ENCODE results near the gene ADPRHL1.
A peak's percentile ranks its signal among the peaks of the same experiment; 100 is the strongest.

Gene ADPRHL1

GRCh38 chr13:113452942-113453901 lies at the start of gene ADPRHL1:
TSS of gene ADPRHL1 (minus strand) at chr13:113453488. CDS start at chr13:113453437, 51 bp downstream.
- Mint-ChIP-seq H3K27me3 (no peaks in the 10 kb centered on the region), H3K9me3 (no peaks in the 10 kb centered on the region), H3K4me1 (ENCODE audit: low read depth) (no peaks in the 10 kb centered on the region), H3K27ac (no peak within 1 kb of the TSS), H3K36me3 (ENCODE audit: low read depth) (peaks cover 20% of the 10 kb centered on the region), H3K4me3 (no peak within 1 kb of the TSS)

- H3K27ac Mint-ChIP-seq = no peak overlapping the region
- H3K27me3 Mint-ChIP-seq = no peaks in the 10 kb centered on the region
- no peaks in the 10 kb centered on the region for H3K9me3 Mint-ChIP-seq
- peaks cover 52% of the 10 kb centered on the region for H3K36me3 Mint-ChIP-seq (ENCODE audit: low read depth)
- H3K4me1 Mint-ChIP-seq (ENCODE audit: low read depth) = no peaks in the 10 kb centered on the region
- H3K4me3 Mint-ChIP-seq = no peak overlapping the region
Measured at GRCh38 chr13:113502686-113503085, 49.4 kb upstream of the ADPRHL1 start.

GRCh38 chr13:113500530-113501265 lies 47.4 kb upstream of the ADPRHL1 start:
- peaks cover 61% of the 10 kb centered on the region for H3K36me3 Mint-ChIP-seq (ENCODE audit: low read depth)

GRCh38 chr13:113499936-113500335 lies 46.6 kb upstream of the ADPRHL1 start:
- Mint-ChIP-seq H3K4me3 (no peak overlapping the region), H3K36me3 (ENCODE audit: low read depth) (peaks cover 62% of the 10 kb centered on the region)

More at GRCh38 chr13:113500530-113501265, 47.4 kb upstream of the ADPRHL1 start:
- Mint-ChIP-seq H3K27me3 (no peaks in the 10 kb centered on the region), H3K4me1 (ENCODE audit: low read depth) (peaks cover 5% of the 10 kb centered on the region), H3K4me3 (no peak overlapping the region), H3K9me3 (no peaks in the 10 kb centered on the region), H3K27ac (no peak overlapping the region)

GRCh38 chr13:113498905-113499304 lies 45.6 kb upstream of the ADPRHL1 start:
- H3K36me3 Mint-ChIP-seq (ENCODE audit: low read depth) = peaks cover 58% of the 10 kb centered on the region
- H3K27me3 Mint-ChIP-seq = no peaks in the 10 kb centered on the region
- H3K4me1 Mint-ChIP-seq (ENCODE audit: low read depth) = peaks cover 16% of the 10 kb centered on the region
- no peaks in the 10 kb centered on the region for H3K9me3 Mint-ChIP-seq
- no peak overlapping the region for H3K4me3 Mint-ChIP-seq
- no peak overlapping the region for H3K27ac Mint-ChIP-seq

More at GRCh38 chr13:113499936-113500335, 46.6 kb upstream of the ADPRHL1 start:
- Mint-ChIP-seq H3K9me3 (no peaks in the 10 kb centered on the region), H3K27me3 (no peaks in the 10 kb centered on the region), H3K4me1 (ENCODE audit: low read depth) (peaks cover 11% of the 10 kb centered on the region), H3K27ac (no peak overlapping the region)

- Mint-ChIP-seq H3K36me3 (ENCODE audit: low read depth) (peaks cover 50% of the 10 kb centered on the region), H3K4me1 (ENCODE audit: low read depth) (peaks cover 31% of the 10 kb centered on the region), H3K27ac (no peak overlapping the region), H3K27me3 (no peaks in the 10 kb centered on the region), H3K9me3 (no peaks in the 10 kb centered on the region), H3K4me3 (no peak overlapping the region)
Measured at GRCh38 chr13:113497217-113497616, 43.9 kb upstream of the ADPRHL1 start.

- no peaks in the 10 kb centered on the region for H3K9me3 Mint-ChIP-seq
- peak overlapping the region; percentile 38 for H3K27ac Mint-ChIP-seq
- H3K27me3 Mint-ChIP-seq = no peaks in the 10 kb centered on the region
- no peak overlapping the region for H3K4me3 Mint-ChIP-seq
- H3K36me3 Mint-ChIP-seq (ENCODE audit: low read depth) = peaks cover 46% of the 10 kb centered on the region
- peaks cover 39% of the 10 kb centered on the region for H3K4me1 Mint-ChIP-seq (ENCODE audit: low read depth)
Measured at GRCh38 chr13:113495494-113496210, 42.4 kb upstream of the ADPRHL1 start.

- no peaks in the 10 kb centered on the region for H3K27me3 Mint-ChIP-seq
- peaks cover 55% of the 10 kb centered on the region for H3K4me1 Mint-ChIP-seq (ENCODE audit: low read depth)
- no peaks in the 10 kb centered on the region for H3K9me3 Mint-ChIP-seq
- H3K36me3 Mint-ChIP-seq (ENCODE audit: low read depth) = peaks cover 29% of the 10 kb centered on the region
- no peak overlapping the region for H3K27ac Mint-ChIP-seq
- peak overlapping the region; percentile 28 for H3K4me3 Mint-ChIP-seq
Measured at GRCh38 chr13:113493315-113493951, 40.1 kb upstream of the ADPRHL1 start.

- H3K27me3 Mint-ChIP-seq = no peaks in the 10 kb centered on the region
- no peak overlapping the region for H3K27ac Mint-ChIP-seq
- H3K4me3 Mint-ChIP-seq = peak overlapping the region; percentile 78
- H3K4me1 Mint-ChIP-seq (ENCODE audit: low read depth) = peaks cover 63% of the 10 kb centered on the region
- H3K9me3 Mint-ChIP-seq = no peaks in the 10 kb centered on the region
- H3K36me3 Mint-ChIP-seq (ENCODE audit: low read depth) = peaks cover 21% of the 10 kb centered on the region
Measured at GRCh38 chr13:113491982-113492381, 38.7 kb upstream of the ADPRHL1 start.

GRCh38 chr13:113491418-113491883 lies 38.2 kb upstream of the ADPRHL1 start:
- peaks cover 68% of the 10 kb centered on the region for H3K4me1 Mint-ChIP-seq (ENCODE audit: low read depth)
- H3K36me3 Mint-ChIP-seq (ENCODE audit: low read depth) = peaks cover 16% of the 10 kb centered on the region
- no peaks in the 10 kb centered on the region for H3K9me3 Mint-ChIP-seq
- H3K27me3 Mint-ChIP-seq = no peaks in the 10 kb centered on the region
- peak overlapping the region; percentile 78 for H3K4me3 Mint-ChIP-seq
- no peak overlapping the region for H3K27ac Mint-ChIP-seq

GRCh38 chr13:113490496-113491417 lies 37.5 kb upstream of the ADPRHL1 start, which contains the start of gene DCUN1D2:
TSS of gene DCUN1D2 (minus strand) at chr13:113490711. CDS start at chr13:113490669, 42 bp downstream.
- peaks cover 67% of the 10 kb centered on the region for H3K4me1 Mint-ChIP-seq (ENCODE audit: low read depth)

GRCh38 chr13:113489549-113490495 lies 36.5 kb upstream of the ADPRHL1 start:
- peak overlapping the region; percentile 78 for H3K27ac Mint-ChIP-seq
- H3K27me3 Mint-ChIP-seq = no peaks in the 10 kb centered on the region
- H3K4me3 Mint-ChIP-seq = peak overlapping the region; percentile 93
- H3K36me3 Mint-ChIP-seq (ENCODE audit: low read depth) = peaks cover under 1% of the 10 kb centered on the region
- no peaks in the 10 kb centered on the region for H3K9me3 Mint-ChIP-seq
- peaks cover 61% of the 10 kb centered on the region for H3K4me1 Mint-ChIP-seq (ENCODE audit: low read depth)

More at GRCh38 chr13:113490496-113491417, 37.5 kb upstream of the ADPRHL1 start, which contains the start of gene DCUN1D2:
- Mint-ChIP-seq H3K36me3 (ENCODE audit: low read depth) (peaks cover 10% of the 10 kb centered on the region), H3K4me3 (peak within 1 kb of the TSS; percentile 93), H3K27me3 (no peaks in the 10 kb centered on the region), H3K9me3 (no peaks in the 10 kb centered on the region), H3K27ac (peak within 1 kb of the TSS; percentile 78)
